ENCODE measurements around the gene NEDD4L. TPM values are rescaled to one million over a fixed set of nuclear protein-coding genes. Genes with fewer than 3 reads are reported as not detected.
"Not testable (repeated sequence)": the region's sequence is repeated elsewhere in the genome, so short reads cannot be mapped to it uniquely, and the experiment has no call there.

NEDD4L gene
- 3.3 and 3.4 TPM in 2 replicates for total RNA-seq (2014; rRNA removed; shearing (Covaris generic))
- 3.2 and 3.6 TPM in 2 replicates for total RNA-seq (2022)
- Bru-seq, nascent RNA = percentile 29 among the genes with signal in this experiment
- BruChase-seq, experiment 1, labeled RNA remaining after a 6-hour chase = percentile 26 among the genes with signal in this experiment
- percentile 28 among the genes with signal in this experiment for BruChase-seq, experiment 2, labeled RNA remaining after a 2-hour chase
- long read RNA-seq = 0 reads

GRCh38 chr18:58043491-58044369, at the start of gene NEDD4L:
NEDD4L (plus strand) TSS chr18:58044226; CDS start chr18:58044661, 435 bp downstream.
- H3K36me3 ChIP-seq (ENCODE audit: insufficient read depth, low read length) = no peaks in the 10 kb centered on the region
- H3K9me2 ChIP-seq (ENCODE audit: insufficient read depth, low read length) = no peaks in the 10 kb centered on the region
- peak; percentile 71 for DNase-seq (ENCODE audit: low spot score)
- H2AFZ ChIP-seq (ENCODE audit: low read length) = peak within 1 kb of the TSS; percentile 67
- H3K79me2 ChIP-seq (ENCODE audit: insufficient read depth, low read depth, low read length) = no peaks in the 10 kb centered on the region
- H4K20me1 ChIP-seq (ENCODE audit: insufficient read depth, low read length) = no peaks in the 10 kb centered on the region
- no peaks in the 10 kb centered on the region for H3K9me3 ChIP-seq (ENCODE audit: low read length)
- ChIA-PET POLR2A (no interaction called here), CTCF (ENCODE audit: unreplicated experiment) (interaction anchor here (0.5 to 0.7 kb wide), 3 partner anchors 80 to 1235 kb away, joined by 3 read pairs; no protein-coding TSS in a partner anchor)
- H3K4me2 ChIP-seq (ENCODE audit: low read length) = peak within 1 kb of the TSS; percentile 80
- intact Hi-C loops (cut with micrococcal nuclease; ENCODE audit: unreplicated experiment) = loop anchor here (1.0 to 10.0 kb wide), 3 partner anchors 79 to 721 kb away; no protein-coding TSS in a partner anchor
- TF ChIP-seq CTCF (conservative IDR thresholded peaks at IDR 0.05; ENCODE audit: low read length) (peak; percentile 76), EZH2phosphoT487 (IDR thresholded peaks at IDR 0.05; ENCODE audit: borderline replicate concordance, low read depth, low read length) (no peak)
- H3K27ac ChIP-seq (ENCODE audit: low read depth, low read length, poor library complexity, severe bottlenecking) = peak within 1 kb of the TSS; percentile 16
- peak within 1 kb of the TSS; percentile 78 for H3K4me3 ChIP-seq (ENCODE audit: low read depth, low read length, poor library complexity, severe bottlenecking)
- H3K4me1 ChIP-seq (ENCODE audit: insufficient read depth, low read length, poor library complexity, severe bottlenecking) = peaks cover 6% of the 10 kb centered on the region
- BruUV-seq (replicated peaks) = no TSS peak

- Histone ChIP-seq H3K4me1 (ENCODE audit: insufficient read depth, low read length, poor library complexity, severe bottlenecking) (no peaks in the 10 kb centered on the region), H3K4me2 (ENCODE audit: low read length) (no peak overlapping the region), H3K9me2 (ENCODE audit: insufficient read depth, low read length) (no peaks in the 10 kb centered on the region), H3K27ac (ENCODE audit: low read depth, low read length, poor library complexity, severe bottlenecking) (no peak overlapping the region), H3K36me3 (ENCODE audit: insufficient read depth, low read length) (no peaks in the 10 kb centered on the region), H3K4me3 (ENCODE audit: low read depth, low read length, poor library complexity, severe bottlenecking) (no peak overlapping the region), H3K9me3 (ENCODE audit: low read length) (no peaks in the 10 kb centered on the region), H4K20me1 (ENCODE audit: insufficient read depth, low read length) (no peaks in the 10 kb centered on the region), H2AFZ (ENCODE audit: low read length) (no peak overlapping the region), H3K79me2 (ENCODE audit: insufficient read depth, low read depth, low read length) (no peaks in the 10 kb centered on the region)
- intact Hi-C loops (cut with micrococcal nuclease; ENCODE audit: unreplicated experiment) = no loop called here
- BruUV-seq (replicated peaks) = no TSS peak
- CTCF ChIA-PET (ENCODE audit: unreplicated experiment) = no interaction called here
- POLR2A ChIA-PET = no interaction called here
- no peak for DNase-seq (ENCODE audit: low spot score)
- TF ChIP-seq CTCF (conservative IDR thresholded peaks at IDR 0.05; ENCODE audit: low read length) (no peak), EZH2phosphoT487 (IDR thresholded peaks at IDR 0.05; ENCODE audit: borderline replicate concordance, low read depth, low read length) (no peak)
Measured at GRCh38 chr18:57995331-57995730, 48.7 kb upstream of the NEDD4L start.

- CTCF ChIA-PET (ENCODE audit: unreplicated experiment); H3K79me2 ChIP-seq (ENCODE audit: insufficient read depth, low read depth, low read length); intact Hi-C loops (cut with micrococcal nuclease; ENCODE audit: unreplicated experiment); H3K4me1 ChIP-seq (ENCODE audit: insufficient read depth, low read length, poor library complexity, severe bottlenecking); H4K20me1 ChIP-seq (ENCODE audit: insufficient read depth, low read length); DNase-seq (ENCODE audit: low spot score); H2AFZ ChIP-seq (ENCODE audit: low read length); H3K9me2 ChIP-seq (ENCODE audit: insufficient read depth, low read length); H3K36me3 ChIP-seq (ENCODE audit: insufficient read depth, low read length); BruUV-seq (replicated peaks); H3K9me3 ChIP-seq (ENCODE audit: low read length); H3K4me2 ChIP-seq (ENCODE audit: low read length); H3K4me3 ChIP-seq (ENCODE audit: low read depth, low read length, poor library complexity, severe bottlenecking); POLR2A ChIA-PET; H3K27ac ChIP-seq (ENCODE audit: low read depth, low read length, poor library complexity, severe bottlenecking): not testable (repeated sequence)
Measured at GRCh38 chr18:57996894-57997293, 47.1 kb upstream of the NEDD4L start.

Measured in OCI-LY7 (cell line).